ENCODE data around the gene PPP2R2D. TPM values are rescaled to one million over a fixed set of nuclear protein-coding genes. Genes with fewer than 3 reads are reported as not detected.

Gene PPP2R2D
- total RNA-seq, 1 donor from 2014 or later, result 37.4 TPM

DNA sequence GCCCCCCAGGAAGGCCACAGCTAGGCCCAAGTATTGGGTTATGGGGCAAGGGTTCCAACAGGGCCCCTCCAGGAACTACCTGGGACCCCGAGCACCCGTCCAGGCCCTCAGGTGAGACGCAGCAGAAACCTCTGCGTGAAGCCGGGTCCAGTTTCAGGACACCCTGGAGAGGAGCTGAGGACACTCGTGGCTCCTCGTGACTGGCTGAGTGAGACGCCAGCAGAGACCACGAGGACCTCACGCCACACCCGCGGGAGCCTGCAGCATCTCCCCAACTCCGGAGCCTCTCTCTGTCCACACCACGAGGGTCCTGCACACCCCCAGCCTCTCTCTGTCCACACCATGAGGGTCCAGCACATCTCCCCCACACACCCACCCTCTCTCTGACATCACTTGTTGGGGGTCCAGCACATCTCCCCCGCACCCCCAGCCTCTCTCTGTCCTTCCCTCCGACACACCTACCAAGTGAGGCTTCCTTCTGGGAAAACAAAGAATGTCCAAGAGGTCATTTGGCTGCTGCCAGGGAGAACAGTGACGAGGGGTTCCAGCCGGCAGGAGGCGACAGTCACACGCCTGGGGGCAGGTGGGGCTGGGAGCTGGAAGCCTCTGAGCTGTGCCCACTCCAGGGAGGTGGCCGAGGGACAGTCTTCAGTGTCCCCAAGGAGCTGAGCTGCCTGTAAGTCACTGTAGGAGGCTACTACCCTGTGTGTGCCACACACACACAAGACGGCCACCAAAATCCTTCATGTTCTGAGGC, 46.1 kb upstream of the PPP2R2D start:
- H3K4me3 ChIP-seq (ENCODE audit: low read depth, low read length), result no peak overlapping the region
- H3K27me3 ChIP-seq (ENCODE audit: control insufficient read depth, insufficient read depth, low read length), result no peaks in the 10 kb centered on the region
- TF ChIP-seq, protein P1, sequence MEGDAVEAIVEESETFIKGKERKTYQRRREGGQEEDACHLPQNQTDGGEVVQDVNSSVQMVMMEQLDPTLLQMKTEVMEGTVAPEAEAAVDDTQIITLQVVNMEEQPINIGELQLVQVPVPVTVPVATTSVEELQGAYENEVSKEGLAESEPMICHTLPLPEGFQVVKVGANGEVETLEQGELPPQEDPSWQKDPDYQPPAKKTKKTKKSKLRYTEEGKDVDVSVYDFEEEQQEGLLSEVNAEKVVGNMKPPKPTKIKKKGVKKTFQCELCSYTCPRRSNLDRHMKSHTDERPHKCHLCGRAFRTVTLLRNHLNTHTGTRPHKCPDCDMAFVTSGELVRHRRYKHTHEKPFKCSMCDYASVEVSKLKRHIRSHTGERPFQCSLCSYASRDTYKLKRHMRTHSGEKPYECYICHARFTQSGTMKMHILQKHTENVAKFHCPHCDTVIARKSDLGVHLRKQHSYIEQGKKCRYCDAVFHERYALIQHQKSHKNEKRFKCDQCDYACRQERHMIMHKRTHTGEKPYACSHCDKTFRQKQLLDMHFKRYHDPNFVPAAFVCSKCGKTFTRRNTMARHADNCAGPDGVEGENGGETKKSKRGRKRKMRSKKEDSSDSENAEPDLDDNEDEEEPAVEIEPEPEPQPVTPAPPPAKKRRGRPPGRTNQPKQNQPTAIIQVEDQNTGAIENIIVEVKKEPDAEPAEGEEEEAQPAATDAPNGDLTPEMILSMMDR (IDR thresholded peaks at IDR 0.05; ENCODE audit: insufficient read depth, low read length, poor library complexity, severe bottlenecking), result no peak
- DNase-seq (ENCODE audit: low read depth), result no peak
- no peaks in the 10 kb centered on the region for H3K36me3 ChIP-seq (ENCODE audit: control insufficient read depth, insufficient read depth, low read length)

DNA sequence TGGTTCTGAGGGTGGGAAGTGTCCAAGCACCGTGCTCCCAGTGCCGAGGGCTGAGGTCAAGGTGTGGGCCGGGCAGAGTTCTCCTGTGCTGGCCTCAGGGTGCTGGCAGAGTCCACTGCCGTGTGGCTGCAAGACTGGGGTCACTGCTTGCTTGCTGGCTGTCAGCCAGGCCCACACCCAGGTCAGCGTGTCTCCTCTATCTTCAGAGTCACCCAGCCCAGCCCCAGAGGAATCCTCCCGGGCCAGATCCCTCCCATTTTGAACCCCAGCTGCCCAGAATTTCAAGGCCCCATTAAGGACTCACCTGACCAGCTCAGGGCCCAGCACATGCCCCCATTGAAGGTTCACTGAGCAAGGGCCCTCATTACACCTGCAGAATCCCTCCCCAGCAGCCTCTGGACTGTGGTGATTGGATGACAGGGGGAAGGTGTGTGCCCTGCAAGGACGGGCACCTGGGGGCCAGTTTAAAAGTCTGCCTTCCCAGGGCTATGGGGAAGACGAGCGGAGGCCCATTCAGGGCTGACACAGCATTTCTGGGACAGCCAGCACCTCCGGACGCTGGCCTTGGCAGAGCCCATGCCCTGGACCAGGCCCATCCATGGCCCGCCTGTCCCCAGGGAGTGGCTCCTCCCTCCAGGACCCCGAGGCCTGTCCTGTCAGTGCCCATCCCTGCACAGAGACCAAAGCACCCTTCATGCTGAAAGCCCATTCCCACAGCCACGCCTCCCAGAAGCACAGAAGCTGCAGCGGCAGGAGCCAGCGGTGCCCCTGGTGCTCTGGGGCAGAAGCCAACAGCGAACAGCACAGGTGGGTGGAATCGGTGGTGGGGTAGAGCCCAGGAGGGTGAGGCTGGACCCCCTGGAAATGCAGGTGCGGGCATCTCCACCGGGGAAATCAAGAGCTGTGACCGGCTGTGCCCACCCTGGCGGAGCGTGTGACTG, 45.1 kb upstream of the PPP2R2D start:
- no peak for DNase-seq (ENCODE audit: low read depth)
- H3K27me3 ChIP-seq (ENCODE audit: control insufficient read depth, insufficient read depth, low read length), result no peaks in the 10 kb centered on the region
- no peaks in the 10 kb centered on the region for H3K36me3 ChIP-seq (ENCODE audit: control insufficient read depth, insufficient read depth, low read length)
- no peak overlapping the region for H3K4me3 ChIP-seq (ENCODE audit: low read depth, low read length)
- TF ChIP-seq, protein P1 (IDR thresholded peaks at IDR 0.05; ENCODE audit: insufficient read depth, low read length, poor library complexity, severe bottlenecking), result no peak

DNA sequence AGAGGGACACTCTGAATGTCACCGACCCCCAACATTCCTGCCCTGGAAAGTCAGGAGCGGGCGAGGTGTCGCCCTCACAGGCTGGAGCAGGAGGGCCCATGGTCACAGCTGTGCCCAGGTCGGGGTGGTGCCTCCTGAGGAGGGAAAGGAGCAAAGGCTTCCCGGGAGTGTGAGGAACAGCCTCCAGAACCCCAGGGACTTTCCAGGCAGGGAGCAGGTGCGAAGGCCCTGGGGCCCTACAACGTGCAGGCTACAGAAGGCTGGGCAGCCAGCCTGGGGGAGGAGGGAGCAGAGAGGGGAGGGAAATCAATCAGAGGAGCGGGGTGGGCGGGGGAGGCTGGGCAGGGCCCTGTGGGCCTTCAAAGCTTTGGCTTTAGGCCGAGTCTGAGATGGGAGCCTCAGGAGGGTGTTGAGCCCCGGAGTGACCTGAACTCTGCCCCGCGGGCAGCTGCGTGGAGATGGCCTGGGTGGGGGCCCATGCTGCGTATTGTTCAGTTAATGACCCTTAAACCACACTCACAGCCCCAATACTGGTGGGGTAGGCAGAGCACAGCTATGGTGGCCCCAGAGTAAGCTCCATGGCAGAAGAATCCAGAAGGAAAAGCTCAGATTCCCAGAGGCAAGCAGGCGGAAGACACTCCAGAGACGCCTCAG, 44.2 kb upstream of the PPP2R2D start:
- Histone ChIP-seq H3K4me3 (ENCODE audit: low read depth, low read length) (no peak overlapping the region), H3K36me3 (ENCODE audit: control insufficient read depth, insufficient read depth, low read length) (no peaks in the 10 kb centered on the region), H3K27me3 (ENCODE audit: control insufficient read depth, insufficient read depth, low read length) (no peaks in the 10 kb centered on the region)
- TF ChIP-seq, protein P1 (IDR thresholded peaks at IDR 0.05; ENCODE audit: insufficient read depth, low read length, poor library complexity, severe bottlenecking), result no peak
- no peak for DNase-seq (ENCODE audit: low read depth)

DNA sequence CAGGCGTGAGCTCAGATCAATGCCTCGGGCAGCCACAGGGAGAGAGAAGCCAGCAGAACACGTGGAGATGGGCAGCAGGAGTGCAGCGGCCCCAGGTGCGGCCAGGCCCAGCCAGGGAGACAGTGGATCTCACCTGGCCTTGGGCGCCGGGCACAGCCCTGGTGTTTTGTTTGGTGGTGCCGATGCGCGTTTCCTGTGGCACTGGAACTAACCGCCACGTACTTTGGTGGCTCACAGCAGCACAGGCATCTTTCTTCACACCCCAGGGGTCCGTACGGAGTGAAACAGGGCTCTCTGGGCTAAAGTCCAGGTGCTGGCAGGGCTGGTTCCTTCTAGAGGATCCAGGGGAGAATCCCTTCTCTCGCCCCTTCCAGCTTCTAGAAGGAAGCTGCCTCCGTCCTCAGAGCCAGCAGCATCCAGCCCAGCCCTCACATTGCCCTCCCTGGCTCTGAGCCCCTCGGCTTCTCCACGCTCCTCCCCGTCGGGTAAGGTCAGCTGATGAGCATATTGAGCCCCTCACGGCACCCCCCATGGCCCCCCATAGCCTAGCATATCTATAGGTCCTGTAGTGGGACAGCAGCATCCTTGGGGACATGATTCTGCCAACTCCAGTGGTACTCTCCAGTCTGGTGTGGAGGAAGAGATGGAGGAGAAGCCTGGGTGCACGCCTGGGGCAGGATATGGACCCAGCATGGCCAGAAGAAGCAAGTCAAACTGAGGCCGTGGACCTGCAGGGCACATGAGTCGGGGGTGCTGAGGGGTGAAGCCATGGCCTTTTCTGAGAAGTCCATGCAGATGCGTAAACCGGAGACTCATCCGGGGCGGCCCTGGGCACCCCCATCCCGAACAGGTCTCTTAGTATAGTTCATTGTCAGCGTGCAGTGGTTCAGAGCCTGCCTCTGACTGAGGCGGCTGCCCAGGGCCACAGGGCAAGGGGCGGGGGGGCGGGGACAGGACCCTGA, 43.4 kb upstream of the PPP2R2D start:
- TF ChIP-seq, protein P1 (IDR thresholded peaks at IDR 0.05; ENCODE audit: insufficient read depth, low read length, poor library complexity, severe bottlenecking), result no peak
- DNase-seq (ENCODE audit: low read depth), result no peak
- H3K4me3 ChIP-seq (ENCODE audit: low read depth, low read length), result no peak overlapping the region
- H3K36me3 ChIP-seq (ENCODE audit: control insufficient read depth, insufficient read depth, low read length), result no peaks in the 10 kb centered on the region
- no peaks in the 10 kb centered on the region for H3K27me3 ChIP-seq (ENCODE audit: control insufficient read depth, insufficient read depth, low read length)

DNA sequence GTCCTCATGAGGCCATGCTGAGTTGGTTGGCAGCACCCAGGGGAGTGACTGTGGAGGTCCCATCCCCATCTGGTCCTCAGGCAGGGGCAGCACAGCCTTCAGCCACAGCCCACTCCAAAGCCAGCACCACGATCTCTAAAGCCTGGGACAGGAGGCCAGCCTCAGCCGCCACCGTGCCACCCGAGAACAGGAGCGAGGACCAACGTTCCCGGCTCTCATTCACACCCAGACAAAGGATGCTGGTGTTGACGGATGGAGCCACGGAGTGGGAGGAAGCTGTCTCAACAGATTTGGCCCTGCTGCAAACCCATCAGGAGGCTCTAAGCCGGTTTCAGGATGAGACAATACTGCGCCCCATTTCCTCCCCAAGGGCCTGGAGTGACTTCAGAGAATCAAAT, 42.7 kb upstream of the PPP2R2D start:
- H3K36me3 ChIP-seq (ENCODE audit: control insufficient read depth, insufficient read depth, low read length), result no peaks in the 10 kb centered on the region
- TF ChIP-seq, protein P1 (IDR thresholded peaks at IDR 0.05; ENCODE audit: insufficient read depth, low read length, poor library complexity, severe bottlenecking), result no peak
- DNase-seq (ENCODE audit: low read depth), result no peak
- no peaks in the 10 kb centered on the region for H3K27me3 ChIP-seq (ENCODE audit: control insufficient read depth, insufficient read depth, low read length)
- no peak overlapping the region for H3K4me3 ChIP-seq (ENCODE audit: low read depth, low read length)
